ENCODE results near the gene CTU1.

DNA sequence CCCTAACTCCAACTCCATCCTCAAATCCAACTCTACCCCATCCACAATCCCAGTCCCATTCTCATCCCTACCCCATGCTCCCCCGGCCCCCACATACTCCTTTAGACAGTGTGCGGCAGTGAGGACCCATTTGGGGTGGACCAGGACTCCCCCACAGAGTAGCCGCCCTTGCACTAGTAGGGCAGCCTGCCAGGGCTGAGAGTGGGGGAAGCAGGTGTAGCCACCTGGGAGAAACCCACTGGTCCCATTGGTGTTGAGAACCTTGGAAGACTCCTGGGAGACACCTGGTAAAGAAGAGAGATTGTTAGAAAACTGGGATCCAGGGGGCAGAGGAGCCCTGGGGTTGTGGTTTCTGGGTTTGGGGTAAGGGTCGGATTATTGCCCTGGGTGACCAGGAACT, 47.9 kb downstream of the CTU1 start:
- TF ChIP-seq HOXA7 (CRISPR knock-in tag; IDR thresholded peaks at IDR 0.05; ENCODE audit: borderline replicate concordance) (no peak), SETDB1 (IDR thresholded peaks at IDR 0.05; ENCODE audit: insufficient read length, low read length) (no peak), OSR2 (tag by site-specific recombination; IDR thresholded peaks at IDR 0.05) (no peak), ZNF792 (tag by site-specific recombination; IDR thresholded peaks at IDR 0.05) (no peak), ZNF596 (tag by site-specific recombination; IDR thresholded peaks at IDR 0.05) (no peak), ZNF121 (tag by site-specific recombination; IDR thresholded peaks at IDR 0.05) (no peak), TRIM28 (IDR thresholded peaks at IDR 0.05; ENCODE audit: borderline replicate concordance, low read length) (no peak), ZNF2 (tag by site-specific recombination; IDR thresholded peaks at IDR 0.05) (no peak), PBX3 (CRISPR knock-in tag; IDR thresholded peaks at IDR 0.05) (no peak), ZNF148 (tag by site-specific recombination; IDR thresholded peaks at IDR 0.05; ENCODE audit: borderline replicate concordance) (no peak), ZSCAN18 (tag by site-specific recombination; IDR thresholded peaks at IDR 0.05) (no peak)
- TF ChIP-seq, protein P1, sequence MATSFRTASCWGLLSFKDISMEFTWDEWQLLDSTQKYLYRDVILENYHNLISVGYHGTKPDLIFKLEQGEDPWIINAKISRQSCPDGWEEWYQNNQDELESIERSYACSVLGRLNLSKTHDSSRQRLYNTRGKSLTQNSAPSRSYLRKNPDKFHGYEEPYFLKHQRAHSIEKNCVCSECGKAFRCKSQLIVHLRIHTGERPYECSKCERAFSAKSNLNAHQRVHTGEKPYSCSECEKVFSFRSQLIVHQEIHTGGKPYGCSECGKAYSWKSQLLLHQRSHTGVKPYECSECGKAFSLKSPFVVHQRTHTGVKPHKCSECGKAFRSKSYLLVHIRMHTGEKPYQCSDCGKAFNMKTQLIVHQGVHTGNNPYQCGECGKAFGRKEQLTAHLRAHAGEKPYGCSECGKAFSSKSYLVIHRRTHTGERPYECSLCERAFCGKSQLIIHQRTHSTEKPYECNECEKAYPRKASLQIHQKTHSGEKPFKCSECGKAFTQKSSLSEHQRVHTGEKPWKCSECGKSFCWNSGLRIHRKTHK (tag by site-specific recombination; IDR thresholded peaks at IDR 0.05) = no peak
